Measurements from ENCODE around the gene FOXD4L3. TPM values are rescaled to one million over a fixed set of nuclear protein-coding genes. Genes with fewer than 3 reads are reported as not detected.

The FOXD4L3 gene
- total RNA-seq, 2 experiments from 2014 or later, result not detected

Other genes with a start within 250 kb of the FOXD4L3 start
- gene ZNG1C, start 60.9 kb upstream of the FOXD4L3 start, total RNA-seq, result 10 to 100 TPM; 31.6 to 35.1 TPM
- gene PGM5, start 53.7 kb downstream of the FOXD4L3 start, total RNA-seq, result not detected
- not detected for gene TMEM252, start 238.0 kb downstream of the FOXD4L3 start, total RNA-seq